Measurements from ENCODE around the gene PTPRJ.
A peak's percentile ranks its signal among the peaks of the same experiment; 100 is the strongest.
"Not testable (repeated sequence)": the region's sequence is repeated elsewhere in the genome, so short reads cannot be mapped to it uniquely, and the experiment has no call there.

The PTPRJ gene

DNA sequence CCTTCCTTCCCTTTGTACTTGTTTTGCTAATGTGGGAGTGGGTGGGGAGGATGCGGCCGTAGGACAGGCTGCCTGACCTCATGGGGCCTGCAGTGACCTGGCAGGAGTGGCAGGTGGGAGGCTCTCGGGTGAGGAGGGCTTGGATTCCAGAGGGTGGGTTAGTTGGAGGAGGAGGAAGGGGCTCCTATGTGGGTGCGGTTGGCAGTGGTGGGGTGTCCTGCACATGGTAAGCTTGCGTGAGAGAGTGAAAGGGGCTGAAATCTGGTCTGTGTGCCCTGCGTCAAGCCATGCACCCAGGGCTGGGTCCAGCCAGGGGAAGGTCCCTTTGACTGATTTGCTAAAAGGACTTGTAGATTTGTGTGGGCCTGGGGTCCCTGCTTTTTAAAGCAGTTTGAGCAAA, 145.5 kb downstream of the PTPRJ start:
- no peak for DNase-seq (ENCODE audit: low read depth)
- H3K4me3 ChIP-seq (ENCODE audit: low read depth, low read length), result no peak overlapping the region

- DNase-seq (ENCODE audit: low read depth), result no peak
These were observed 147.3 kb downstream of the PTPRJ start for GRCh38 chr11:48127521-48128183.

GRCh38 chr11:48129697-48130395, 149.5 kb downstream of the PTPRJ start:
- no peak for DNase-seq (ENCODE audit: low read depth)
- H3K4me3 ChIP-seq (ENCODE audit: low read depth, low read length), result no peak overlapping the region

More at GRCh38 chr11:48127521-48128183, 147.3 kb downstream of the PTPRJ start:
- H3K4me3 ChIP-seq (ENCODE audit: low read depth, low read length), result no peak overlapping the region

DNA sequence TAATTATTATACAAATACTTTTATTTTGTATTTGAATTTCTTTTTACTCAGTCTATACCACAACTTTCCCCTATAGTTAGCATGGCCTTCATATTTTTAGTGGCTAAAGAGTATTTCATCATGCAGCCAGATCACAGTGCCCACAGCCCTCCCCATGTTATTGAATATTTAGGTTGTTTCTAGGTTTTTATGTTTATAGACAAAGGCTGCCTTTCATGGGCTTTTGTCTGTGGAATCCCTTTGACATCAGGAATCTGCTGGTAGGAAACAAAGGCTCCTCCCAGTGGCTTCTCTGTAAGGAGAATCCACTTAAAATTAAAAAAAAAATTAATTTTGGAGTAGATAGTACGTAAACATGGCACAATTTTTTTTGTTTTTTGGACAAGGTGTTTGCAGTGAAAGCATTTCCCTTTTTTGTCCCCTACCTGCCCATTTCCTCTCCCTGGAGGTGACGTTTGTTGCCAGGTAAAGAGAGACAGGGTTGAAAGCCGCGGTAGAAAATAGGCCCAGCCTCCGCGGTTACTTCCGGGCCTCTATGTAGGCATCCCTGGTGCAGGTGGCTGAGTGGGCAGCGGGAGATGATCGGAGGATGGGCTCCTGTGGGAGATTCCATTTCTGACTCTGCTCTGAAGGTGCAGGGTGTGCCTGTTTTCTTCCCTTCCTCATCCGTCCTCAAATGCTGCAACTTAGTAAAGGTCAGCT, 154.0 kb downstream of the PTPRJ start:
- no peak overlapping the region for H3K4me3 ChIP-seq (ENCODE audit: low read depth, low read length)
- no peak for DNase-seq (ENCODE audit: low read depth)

DNA sequence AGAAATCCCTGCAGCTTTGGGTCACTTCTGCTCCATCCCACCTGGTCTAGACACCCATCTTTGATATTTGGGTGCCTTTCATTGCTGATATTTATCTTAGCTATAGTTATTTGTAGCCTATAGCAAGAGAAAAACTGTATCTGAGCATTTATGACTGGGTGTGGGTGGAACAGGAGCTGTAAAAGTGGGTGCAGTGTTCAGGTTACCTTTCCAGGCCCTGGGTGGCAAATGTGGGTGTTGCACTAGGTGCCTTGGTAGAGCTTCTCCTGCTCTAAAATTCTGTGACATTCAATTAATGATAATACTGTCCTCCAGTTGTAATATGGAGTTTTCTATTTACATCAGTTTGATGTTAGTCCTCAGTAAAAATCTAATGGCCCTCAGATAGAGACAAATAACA, 157.9 kb downstream of the PTPRJ start:
- H3K4me3 ChIP-seq (ENCODE audit: low read depth, low read length), result no peak overlapping the region
- no peak for DNase-seq (ENCODE audit: low read depth)

- not testable (repeated sequence) for H3K4me3 ChIP-seq (ENCODE audit: low read depth, low read length); DNase-seq (ENCODE audit: low read depth)
These were observed 159.5 kb downstream of the PTPRJ start for GRCh38 chr11:48139896-48140295.

GRCh38 chr11:48141475-48142122, 161.2 kb downstream of the PTPRJ start:
- no peak for DNase-seq (ENCODE audit: low read depth)

GRCh38 chr11:48142889-48143288, 162.5 kb downstream of the PTPRJ start:
- no peak overlapping the region for H3K4me3 ChIP-seq (ENCODE audit: low read depth, low read length)
- no peak for DNase-seq (ENCODE audit: low read depth)

More at GRCh38 chr11:48141475-48142122, 161.2 kb downstream of the PTPRJ start:
- H3K4me3 ChIP-seq (ENCODE audit: low read depth, low read length), result no peak overlapping the region

- no peak for DNase-seq (ENCODE audit: low read depth)
- no peak overlapping the region for H3K4me3 ChIP-seq (ENCODE audit: low read depth, low read length)
These were observed 168.4 kb downstream of the PTPRJ start for GRCh38 chr11:48148749-48149148.

DNA sequence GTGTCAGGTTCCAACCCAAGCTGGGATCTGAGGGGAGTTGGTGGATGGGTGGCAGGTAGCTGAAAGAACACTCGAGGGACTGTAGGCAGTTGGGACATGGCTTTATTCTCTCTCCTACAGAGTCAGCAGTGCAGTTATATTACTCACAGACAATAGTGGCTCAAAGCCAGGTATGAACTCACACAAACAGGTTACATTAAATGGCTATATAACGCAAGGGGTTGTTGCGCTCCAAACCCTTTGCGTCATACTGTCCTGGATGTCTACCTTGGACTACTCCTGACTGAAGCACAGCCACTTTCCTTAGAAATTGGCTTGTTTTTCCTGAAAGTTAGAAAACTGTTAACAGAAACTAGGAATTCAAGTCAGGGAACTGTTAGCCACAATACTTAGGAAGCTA, 169.9 kb downstream of the PTPRJ start:
- H3K4me3 ChIP-seq (ENCODE audit: low read depth, low read length), result no peak overlapping the region
- DNase-seq (ENCODE audit: low read depth), result peak; percentile 35

GRCh38 chr11:48154151-48154550, 173.8 kb downstream of the PTPRJ start:
- DNase-seq (ENCODE audit: low read depth), result no peak
- H3K4me3 ChIP-seq (ENCODE audit: low read depth, low read length), result no peak overlapping the region

- H3K4me3 ChIP-seq (ENCODE audit: low read depth, low read length), result no peak overlapping the region
- DNase-seq (ENCODE audit: low read depth), result no peak
These were observed 181.9 kb downstream of the PTPRJ start for GRCh38 chr11:48161951-48162884.

DNA sequence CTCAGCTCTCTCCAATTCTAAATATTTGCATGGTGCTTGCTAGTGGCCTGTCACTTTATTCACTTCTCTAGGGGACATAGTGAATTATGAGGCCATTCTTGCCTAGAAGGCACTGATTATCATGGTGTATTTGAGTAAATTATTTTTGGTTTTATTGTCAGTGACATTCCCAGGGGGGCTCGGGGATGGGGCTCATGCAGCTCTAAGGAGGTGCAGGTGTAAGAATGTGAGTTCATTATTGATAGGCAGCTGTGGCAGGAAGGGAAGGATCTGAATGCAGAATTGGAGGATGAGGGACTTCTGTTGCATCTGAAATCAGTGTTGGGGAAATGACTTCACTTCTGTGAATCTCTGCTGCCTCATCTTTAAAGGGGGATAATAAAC, 182.5 kb downstream of the PTPRJ start:
- no peak for DNase-seq (ENCODE audit: low read depth)
- no peak overlapping the region for H3K4me3 ChIP-seq (ENCODE audit: low read depth, low read length)

- no peak for DNase-seq (ENCODE audit: low read depth)
- H3K4me3 ChIP-seq (ENCODE audit: low read depth, low read length), result no peak overlapping the region
These were observed 183.2 kb downstream of the PTPRJ start for GRCh38 chr11:48163360-48164100.

DNA sequence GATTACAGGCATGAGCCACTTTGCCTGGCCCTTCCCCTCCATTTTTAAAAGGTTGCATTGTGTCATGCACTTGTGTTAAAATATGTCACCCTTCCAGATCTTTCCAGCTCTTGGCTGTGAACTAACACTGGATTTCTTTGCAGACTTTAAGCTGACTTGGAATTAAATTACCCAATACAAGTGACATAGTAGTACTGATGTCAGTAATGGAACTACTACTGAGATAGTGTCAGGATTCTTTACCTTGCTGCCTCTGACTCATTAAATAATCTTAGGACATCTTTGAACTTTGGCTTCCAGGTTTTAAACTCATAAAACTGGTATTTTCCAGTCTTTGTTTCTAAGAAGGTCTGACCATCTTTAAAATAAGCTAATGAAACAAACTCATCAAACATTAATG, 184.5 kb downstream of the PTPRJ start:
- no peak for DNase-seq (ENCODE audit: low read depth)

GRCh38 chr11:48165426-48165825, 185.1 kb downstream of the PTPRJ start:
- H3K4me3 ChIP-seq (ENCODE audit: low read depth, low read length), result no peak overlapping the region
- DNase-seq (ENCODE audit: low read depth), result no peak

More for the DNA sequence above, 184.5 kb downstream of the PTPRJ start:
- no peak overlapping the region for H3K4me3 ChIP-seq (ENCODE audit: low read depth, low read length)

DNA sequence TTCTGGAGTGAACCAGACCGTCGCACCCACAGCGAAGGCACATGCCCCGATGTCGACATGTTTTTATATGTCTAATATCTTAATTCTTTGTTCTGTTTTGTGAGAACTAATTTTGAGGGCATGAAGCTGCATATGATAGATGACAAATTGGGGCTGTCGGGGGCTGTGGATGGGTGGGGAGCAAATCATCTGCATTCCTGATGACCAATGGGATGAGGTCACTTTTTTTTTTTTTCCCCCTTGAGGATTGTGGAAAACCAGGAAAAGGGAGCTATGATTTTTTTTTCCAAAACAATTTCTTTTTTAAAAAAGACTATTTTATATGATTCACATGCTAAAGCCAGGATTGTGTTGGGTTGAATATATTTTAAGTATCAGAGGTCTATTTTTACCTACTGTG, 187.0 kb downstream of the PTPRJ start:
- H3K4me3 ChIP-seq (ENCODE audit: low read depth, low read length), result no peak overlapping the region
- DNase-seq (ENCODE audit: low read depth), result no peak

GRCh38 chr11:48168815-48169214, 188.5 kb downstream of the PTPRJ start:
- DNase-seq (ENCODE audit: low read depth), result no peak
- H3K4me3 ChIP-seq (ENCODE audit: low read depth, low read length), result no peak overlapping the region
